Fibroblast of the aortic adventitia (primary cell): ENCODE measurements around the gene TMED7. TPM values are rescaled to one million over a fixed set of nuclear protein-coding genes. Genes with fewer than 3 reads are reported as not detected.

Experiments used
- DNase-seq: peaks from one replicate; pipeline ENCODE4 v3.0.0-alpha.2; 2010; ENCODE audit warnings: low read depth
- H3K4me3 ChIP-seq: 2 replicates; pipeline ENCODE4 v1.5.1; 2011; ENCODE audit warnings: low read depth, mild to moderate bottlenecking, control low read depth, low read length, moderate library complexity
- total RNA-seq: library from RNA; depleted of rRNA; stranded (reverse); fragments of >200 nt; gene quantifications from 2 replicates; pipeline ENCODE4 v1.2.3, GENCODE V29; 2012; ENCODE audit warnings: low replicate concordance
- TF ChIP-seq, protein P1 (sequence below): IDR thresholded peaks from 2 replicates; pipeline ENCODE4 v1.5.1; 2011; ENCODE audit warnings: mild to moderate bottlenecking, low read length, control low read depth, inconsistent platforms; ENCODE audit not compliant: insufficient read depth

TMED7 gene
- total RNA-seq, 1 donor = 181 TPM

DNA sequence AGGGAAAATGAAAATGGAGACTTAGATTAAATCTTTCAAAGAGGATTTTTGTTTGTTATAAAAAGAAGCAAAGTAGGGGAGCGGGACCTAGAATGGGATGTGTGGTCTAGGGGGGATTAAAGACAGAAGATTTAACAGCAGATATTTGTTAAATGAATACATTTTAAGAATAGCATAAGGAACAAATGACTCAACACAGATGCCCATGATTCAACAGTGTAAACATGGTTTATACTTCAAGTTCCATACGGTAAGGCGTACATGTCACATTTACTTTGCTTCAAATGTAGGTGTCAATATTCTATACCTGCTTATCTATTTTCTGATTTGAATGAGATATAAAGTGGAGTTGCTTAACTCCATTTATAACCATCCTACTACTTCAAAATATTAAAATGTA, 25.1 kb downstream of the TMED7 start:
- TF ChIP-seq, protein P1, sequence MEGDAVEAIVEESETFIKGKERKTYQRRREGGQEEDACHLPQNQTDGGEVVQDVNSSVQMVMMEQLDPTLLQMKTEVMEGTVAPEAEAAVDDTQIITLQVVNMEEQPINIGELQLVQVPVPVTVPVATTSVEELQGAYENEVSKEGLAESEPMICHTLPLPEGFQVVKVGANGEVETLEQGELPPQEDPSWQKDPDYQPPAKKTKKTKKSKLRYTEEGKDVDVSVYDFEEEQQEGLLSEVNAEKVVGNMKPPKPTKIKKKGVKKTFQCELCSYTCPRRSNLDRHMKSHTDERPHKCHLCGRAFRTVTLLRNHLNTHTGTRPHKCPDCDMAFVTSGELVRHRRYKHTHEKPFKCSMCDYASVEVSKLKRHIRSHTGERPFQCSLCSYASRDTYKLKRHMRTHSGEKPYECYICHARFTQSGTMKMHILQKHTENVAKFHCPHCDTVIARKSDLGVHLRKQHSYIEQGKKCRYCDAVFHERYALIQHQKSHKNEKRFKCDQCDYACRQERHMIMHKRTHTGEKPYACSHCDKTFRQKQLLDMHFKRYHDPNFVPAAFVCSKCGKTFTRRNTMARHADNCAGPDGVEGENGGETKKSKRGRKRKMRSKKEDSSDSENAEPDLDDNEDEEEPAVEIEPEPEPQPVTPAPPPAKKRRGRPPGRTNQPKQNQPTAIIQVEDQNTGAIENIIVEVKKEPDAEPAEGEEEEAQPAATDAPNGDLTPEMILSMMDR = no peak
- peak overlapping the region; percentile 74 for H3K4me3 ChIP-seq
- no peak for DNase-seq

GRCh38 chr5:115599924-115600323, 25.9 kb downstream of the TMED7 start:
- TF ChIP-seq, protein P1 = no peak
- peak overlapping the region; percentile 2 for H3K4me3 ChIP-seq
- peak; percentile 47 for DNase-seq

DNA sequence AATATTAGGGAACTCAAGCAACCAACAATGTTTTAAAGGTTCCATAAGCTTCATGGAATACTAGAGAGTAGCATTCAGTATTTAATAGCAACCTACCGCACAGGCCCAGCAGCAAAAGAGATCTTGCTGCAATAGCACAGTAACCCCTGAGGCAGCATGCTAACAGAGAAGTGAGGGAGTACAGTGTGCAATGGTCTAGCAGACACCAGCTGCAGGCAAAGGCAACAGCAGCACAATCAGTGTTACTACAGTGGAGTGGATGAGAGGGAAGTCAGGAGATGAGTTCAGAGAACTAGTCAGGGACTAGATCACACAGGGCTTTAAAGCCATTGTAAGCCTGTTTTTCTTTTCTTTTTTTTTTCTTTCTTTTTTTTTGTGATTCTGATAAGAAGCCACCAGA, 26.3 kb downstream of the TMED7 start:
- peak overlapping the region; percentile 26 for H3K4me3 ChIP-seq
- DNase-seq = peak; percentile 70
- TF ChIP-seq, protein P1 = no peak

DNA sequence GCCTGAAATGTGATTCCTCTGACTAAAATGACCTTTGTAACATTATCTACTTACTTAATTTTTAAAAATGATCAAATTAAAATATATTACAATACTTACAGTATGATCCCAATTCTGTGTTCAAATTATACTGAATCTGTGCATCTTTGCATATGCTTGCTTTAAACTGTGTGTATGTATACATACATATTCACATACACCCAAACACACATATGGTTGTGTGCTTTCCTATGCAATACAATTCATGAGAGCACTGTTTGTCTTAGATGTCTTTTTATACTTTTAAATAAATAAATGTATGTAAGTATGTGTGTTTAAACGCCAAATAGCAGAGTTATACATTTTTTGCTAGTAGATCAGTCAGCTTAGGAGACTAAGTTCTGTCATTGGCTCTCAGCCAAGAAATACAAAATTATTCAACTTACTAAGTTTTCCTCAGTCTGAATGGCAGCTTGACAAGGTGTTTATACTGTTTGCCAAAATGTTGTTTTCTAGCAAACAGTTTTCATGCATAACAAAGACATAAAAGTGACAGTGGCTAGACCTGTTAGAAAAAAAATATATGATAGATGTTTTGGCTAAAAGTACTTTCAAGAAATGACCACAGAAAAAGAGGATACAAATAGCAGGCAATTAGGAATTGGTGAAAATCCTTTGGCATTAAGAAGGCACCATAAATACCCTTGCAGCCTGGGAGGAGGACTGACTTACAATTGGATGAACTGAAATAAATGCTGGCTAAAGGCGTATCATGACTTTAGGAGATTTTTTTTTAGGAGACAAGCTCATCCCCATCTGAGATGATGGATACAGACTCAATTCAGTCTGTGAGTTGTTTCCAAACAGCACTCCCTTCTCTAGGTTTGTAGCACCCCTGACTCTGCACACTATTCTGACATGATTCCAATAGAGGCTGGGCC, 31.4 kb downstream of the TMED7 start:
- TF ChIP-seq, protein P1 = no peak
- H3K4me3 ChIP-seq = no peak overlapping the region
- DNase-seq = peak; percentile 49

GRCh38 chr5:115589043-115589442, 36.8 kb downstream of the TMED7 start:
- peak; percentile 27 for DNase-seq
- no peak overlapping the region for H3K4me3 ChIP-seq
- TF ChIP-seq, protein P1 = no peak

DNA sequence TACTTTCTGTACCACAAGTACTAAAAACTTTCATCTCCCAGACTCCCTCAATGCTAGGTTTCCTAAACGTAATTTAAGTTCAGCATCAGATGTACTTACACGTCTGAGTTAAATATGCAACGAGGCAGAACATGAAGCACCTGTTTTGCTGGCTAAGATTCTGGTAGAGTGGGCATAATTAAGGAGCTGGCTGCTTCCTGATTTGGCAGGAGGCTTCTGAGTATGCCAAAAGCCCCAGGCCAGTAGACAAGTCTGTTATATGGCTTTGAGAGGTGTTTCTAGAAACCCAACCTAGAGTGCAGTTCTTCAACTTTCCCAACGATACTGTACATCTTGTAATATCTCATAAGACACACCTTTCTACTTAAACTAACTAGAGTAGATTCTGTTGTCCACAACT, 37.2 kb downstream of the TMED7 start:
- TF ChIP-seq, protein P1 = no peak
- no peak for DNase-seq
- no peak overlapping the region for H3K4me3 ChIP-seq
